Adrenal gland (tissue), 12 donors: Measurements from ENCODE around the gene PIGQ. TPM values are rescaled to one million over a fixed set of nuclear protein-coding genes. Genes with fewer than 3 reads are reported as not detected.

Experiments
- DNase-seq, 7 donors: peaks; one replicate each; pipeline ENCODE4 v3.0.0-alpha.2; 2019 to 2020
- H3K27ac ChIP-seq, 5 donors: fragments of 200-600 bp; sonication (generic) in 4 of 5; 1 replicate in 3 of 5; 2 replicates in 2 of 5; pipeline versions ENCODE4 v1.5.1 to v1.8.0; 2016 to 2020; ENCODE audit warnings: mild to moderate bottlenecking in 1 of 5
- H3K27me3 ChIP-seq: fragments of 200-600 bp; 2 replicates; pipeline ENCODE4 v1.8.0; 2021
- H3K36me3 ChIP-seq, 2 donors: fragments of 200-600 bp; replicated peaks in 1 of 2; 1 replicate in 1 of 2; 2 replicates in 1 of 2; pipeline versions ENCODE4 v1.5.1 to v1.8.0; 2018 to 2022
- H3K4me1 ChIP-seq, 2 donors: fragments of 200-600 bp; replicated peaks in 1 of 2; 1 replicate in 1 of 2; 2 replicates in 1 of 2; pipeline versions ENCODE4 v1.5.1 to v1.8.0; 2018 to 2021
- H3K4me3 ChIP-seq, 4 donors: fragments of 200-600 bp; sonication (generic) in 3 of 4; one replicate each; pipeline ENCODE4 v1.5.1; 2016 to 2018
- H3K9me3 ChIP-seq, 3 donors: fragments of 200-600 bp; sonication (generic) in 1 of 3; replicated peaks in 1 of 3; 1 replicate in 2 of 3; 2 replicates in 1 of 3; pipeline versions ENCODE4 v1.5.1 to v1.8.0; 2016 to 2021
- CTCF ChIP-seq, 6 experiments: fragments of 450-650 bp in 4 of 6; fragments of 200-600 bp in 2 of 6; sonication (generic) in 1 of 6; IDR thresholded peaks; 1 replicate in 5 of 6; 2 replicates in 1 of 6; pipeline versions ENCODE4 v1.5.1 to v1.8.0; 2016 to 2021; ENCODE audit warnings: antibody characterized with exemption in 6 of 6, mild to moderate bottlenecking in 2 of 6, moderate library complexity in 1 of 6
- POLR2A ChIP-seq, 2 donors: fragments of 450-650 bp; IDR thresholded peaks; one replicate each; pipeline ENCODE4 v1.6.1; 2017; ENCODE audit warnings: antibody characterized with exemption in 2 of 2, mild to moderate bottlenecking in 2 of 2, moderate library complexity in 1 of 2
- WGBS, 4 donors: extraction: QIAGEN DNeasy Blood & Tissue Kit in 2 of 4; methylation state at CpG; one replicate each; pipeline versions ENCODE4 v1.1.5 to v1.1.7; 2013 to 2017; 5-methylcytosine and 5-hydroxymethylcytosine counted together
- intact Hi-C, 2 donors: fragments of 100-400 bp; cut with DNase I; formaldehyde crosslinking; loops; one replicate each; pipeline versions ENCODE4 v1.14.1 to v1.15.0; 2022 to 2023
- polyA plus RNA-seq, 3 donors: library from polyadenylated mRNA; stranded (reverse); fragments of 200-250 nt in 2 of 3; fragments of 350-450 nt in 1 of 3; fragmentation: Illumina TruSeq in 1 of 3; extraction: RNeasy Lipid Tissue Mini Kit (QIAGEN cat#74804) in 1 of 3; gene quantifications; one replicate each; pipeline ENCODE4 v1.2.3, GENCODE V29; 2013 to 2014
- total RNA-seq, 9 donors: library from RNA; depleted of rRNA in 4 of 9; stranded (reverse); fragments of >200 nt in 4 of 9; fragments of 120-200 nt in 1 of 9; fragmentation: NEBNext Ultra II Directional in 1 of 9; extraction: Animal tissue kit (Norgen Biotek cat#: 25700) in 1 of 9; gene quantifications; one replicate each; pipeline versions ENCODE4 v1.1.0 to v1.2.4, GENCODE V29; 2013 to 2023
- donor health status: healthy with polysubstance abuse.
- donor health status: Bipolar disorder and iron deficiency.
- donor health status: DM: yes; HTN: yes; CAD: no.
- donor health status: DM: no; HTN: no; CAD: no.
- donor health status: DM: no; HTN: no; CAD: no.
- donor health status: DM: yes; HTN: yes; CAD: no.

Gene PIGQ
- total and polyA plus RNA-seq, 12 donors: 12.7 to 317 (median 81.0) TPM

- TF ChIP-seq POLR2A (IDR thresholded peaks at IDR 0.05) (no peak), CTCF (IDR thresholded peaks at IDR 0.05) (no peak)
- peaks cover 7 to 20% of the 10 kb centered on the region in 2 donors for H3K4me1 ChIP-seq
- H3K36me3 ChIP-seq: peaks cover 0 to 16% of the 10 kb centered on the region in 2 donors
- intact Hi-C loops: no loop called here
- H3K27ac ChIP-seq: peak overlapping the region in 2 of 5 donors; percentile 87 to 89
- no peak overlapping the region for H3K4me3 ChIP-seq
- H3K9me3 ChIP-seq: no peaks in the 10 kb centered on the region
- no peaks in the 10 kb centered on the region for H3K27me3 ChIP-seq
- WGBS, 4 donors: 86 to 96% (median 88%) methylated on average over 9 to 50 of the region's 50 CpGs
- peak in 5 of 7 donors; percentile 48 to 67 (median 52) for DNase-seq
Measured at GRCh38 chr16:627454-628239, 57.9 kb downstream of the PIGQ start.

- TF ChIP-seq CTCF (IDR thresholded peaks at IDR 0.05) (no peak), POLR2A (IDR thresholded peaks at IDR 0.05) (no peak)
- peak in 1 of 7 donors; percentile 51 for DNase-seq
- intact Hi-C loops: no loop called here
- Histone ChIP-seq H3K36me3 (peaks cover 0 to 16% of the 10 kb centered on the region in 2 donors), H3K27me3 (no peaks in the 10 kb centered on the region), H3K27ac (no peak overlapping the region), H3K9me3 (no peaks in the 10 kb centered on the region), H3K4me3 (no peak overlapping the region), H3K4me1 (peaks cover 7 to 20% of the 10 kb centered on the region in 2 donors)
- WGBS, 4 donors: 92 to 95% (median 93%) methylated on average over 21 to 33 of the region's 33 CpGs
Measured at GRCh38 chr16:628321-629061, 58.7 kb downstream of the PIGQ start.

- Histone ChIP-seq H3K36me3 (peaks cover 0 to 16% of the 10 kb centered on the region in 2 donors), H3K27me3 (no peaks in the 10 kb centered on the region), H3K27ac (peak overlapping the region in 2 of 5 donors; percentile 2 to 41), H3K4me1 (peaks cover 7 to 20% of the 10 kb centered on the region in 2 donors), H3K4me3 (no peak overlapping the region), H3K9me3 (no peaks in the 10 kb centered on the region)
- intact Hi-C loops: no loop called here
- no peak for TF ChIP-seq CTCF (IDR thresholded peaks at IDR 0.05)
- TF ChIP-seq POLR2A (IDR thresholded peaks at IDR 0.05): no peak
- 73 to 90% (median 77%) methylated on average over 9 to 29 of the region's 29 CpGs for WGBS, 4 donors
- DNase-seq: peak in 3 of 7 donors; percentile 29 to 77 (median 30)
Measured at GRCh38 chr16:629185-629832, 59.5 kb downstream of the PIGQ start.

- H3K36me3 ChIP-seq: peaks cover 0 to 16% of the 10 kb centered on the region in 2 donors
- H3K9me3 ChIP-seq: no peaks in the 10 kb centered on the region
- H3K27ac ChIP-seq: peak overlapping the region in 2 of 5 donors; percentile 2 to 41
- H3K4me1 ChIP-seq: peaks cover 7 to 20% of the 10 kb centered on the region in 2 donors
- no peaks in the 10 kb centered on the region for H3K27me3 ChIP-seq
- TF ChIP-seq POLR2A (IDR thresholded peaks at IDR 0.05): no peak
- no peak for TF ChIP-seq CTCF (IDR thresholded peaks at IDR 0.05)
- intact Hi-C loops: no loop called here
- H3K4me3 ChIP-seq: no peak overlapping the region
- 41 to 49% methylated on average over 11 of the region's 11 CpGs; no CpG with 5 or more reads in 2 of the 4 donors for WGBS, 4 donors
- peak in 4 of 7 donors; percentile 26 to 54 (median 32) for DNase-seq
Measured at GRCh38 chr16:629833-630248, 60.1 kb downstream of the PIGQ start.
